8988T (cell line): Measurements from ENCODE around the gene TEAD2.
"Not testable (repeated sequence)": the region's sequence is repeated elsewhere in the genome, so short reads cannot be mapped to it uniquely, and the experiment has no call there.

Experiments used
- DNase-seq: peaks from one replicate; pipeline ENCODE4 v3.0.0; 2011

TEAD2 gene

DNA sequence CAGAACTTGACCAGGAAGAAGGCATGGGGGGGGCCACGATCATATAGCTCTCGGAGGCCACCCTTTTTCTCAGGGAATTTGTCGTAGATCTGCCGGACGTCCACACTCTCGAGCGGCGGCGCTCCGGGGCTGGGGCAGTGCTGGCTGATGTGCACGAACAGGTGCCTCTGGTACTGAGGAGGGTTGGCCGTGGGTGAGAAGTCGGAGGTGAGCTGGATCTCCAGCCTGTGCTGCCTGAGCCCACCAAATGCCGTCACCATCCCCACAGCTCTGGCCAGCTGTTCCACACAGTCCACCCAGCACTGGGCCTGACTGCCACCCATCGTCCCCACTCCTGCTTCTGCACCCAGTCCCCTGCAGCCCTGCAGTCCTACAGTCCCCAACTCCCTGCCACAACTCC is 15.0 kb downstream of the TEAD2 start:
- DNase-seq: no peak

DNA sequence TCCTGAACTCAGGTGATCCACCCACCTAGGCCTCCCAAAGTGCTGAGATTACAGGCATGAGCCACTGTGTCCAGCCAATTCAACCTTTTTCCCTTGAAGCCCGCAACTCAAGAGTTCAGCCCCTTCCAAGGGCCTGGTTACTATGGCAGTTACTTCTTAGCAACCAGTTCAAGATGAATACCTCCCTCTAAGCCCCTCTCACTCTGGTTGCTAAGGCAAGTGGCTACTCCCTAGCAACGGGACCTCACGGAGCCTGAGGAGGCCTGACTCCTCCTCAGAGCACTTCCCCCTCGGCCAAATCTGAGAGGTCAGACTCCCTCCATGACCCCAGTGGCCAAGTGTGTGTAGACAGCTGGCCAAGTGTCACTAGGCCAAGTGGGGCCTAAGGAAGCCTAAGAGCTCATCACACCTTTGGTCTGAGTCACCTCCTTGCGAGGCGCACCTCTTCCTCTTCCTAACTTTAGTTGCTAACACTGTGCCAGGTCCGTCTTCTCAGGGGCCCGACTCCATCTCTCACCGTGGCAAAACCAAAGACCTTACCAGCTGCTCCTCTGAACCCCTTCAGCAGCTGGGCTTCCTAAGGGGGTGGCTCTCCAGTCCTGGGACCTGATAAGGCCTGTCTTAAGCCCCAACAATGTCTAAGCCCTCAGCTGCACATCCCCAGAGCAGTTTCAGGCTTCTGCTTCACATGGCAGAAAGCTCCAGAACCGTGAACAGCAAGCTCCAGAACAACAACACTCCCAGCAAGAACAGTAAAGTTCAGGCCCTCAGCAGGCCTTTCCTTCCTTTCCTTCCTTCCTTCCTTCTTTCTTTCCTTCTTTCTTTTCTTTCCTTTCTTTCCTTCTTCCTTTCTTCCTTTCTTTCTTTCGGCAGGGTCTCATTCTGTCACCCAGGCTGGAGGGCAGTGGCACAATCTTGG is 17.5 kb downstream of the TEAD2 start:
- no peak for DNase-seq

DNA sequence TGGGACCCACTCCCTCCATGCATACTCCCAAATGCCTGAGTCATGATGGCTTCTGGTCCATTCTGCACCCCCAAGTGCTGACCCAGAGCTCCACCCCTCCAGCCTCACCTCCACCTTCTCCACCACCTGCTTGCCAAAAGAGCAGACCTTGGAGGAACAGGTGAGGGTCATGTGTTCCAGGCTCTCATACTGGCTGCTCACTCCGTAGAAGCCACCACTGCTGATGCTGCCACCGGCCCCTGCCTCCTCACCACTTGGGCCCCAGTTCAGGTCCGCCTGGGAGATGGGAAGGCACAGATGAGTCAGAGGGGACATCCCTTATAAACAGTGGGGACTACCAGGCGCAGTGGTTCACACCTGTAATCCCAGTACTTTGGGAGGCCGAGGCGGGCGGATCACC is 19.1 kb downstream of the TEAD2 start:
- no peak for DNase-seq

DNA sequence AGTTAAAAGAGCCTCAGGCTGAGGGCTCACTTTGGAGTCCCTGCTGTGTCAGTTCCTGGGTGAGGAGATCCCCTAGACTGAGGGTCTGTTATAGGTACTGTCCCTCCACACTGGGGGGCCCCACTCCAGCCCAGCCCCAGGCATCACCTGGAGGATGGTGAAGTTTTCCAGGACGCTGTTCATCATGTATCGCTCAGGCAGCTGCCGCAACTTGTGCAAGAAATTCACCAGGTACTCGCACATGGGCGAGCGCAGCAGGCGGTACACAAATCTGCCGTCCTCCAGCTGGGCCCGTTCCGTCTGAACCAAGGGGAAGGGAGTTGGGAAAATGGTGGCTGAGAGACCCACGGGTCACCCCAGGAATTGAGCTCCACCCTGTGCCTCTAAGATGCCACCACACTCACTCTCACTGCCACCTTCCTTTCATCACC is 19.9 kb downstream of the TEAD2 start:
- DNase-seq: no peak

DNA sequence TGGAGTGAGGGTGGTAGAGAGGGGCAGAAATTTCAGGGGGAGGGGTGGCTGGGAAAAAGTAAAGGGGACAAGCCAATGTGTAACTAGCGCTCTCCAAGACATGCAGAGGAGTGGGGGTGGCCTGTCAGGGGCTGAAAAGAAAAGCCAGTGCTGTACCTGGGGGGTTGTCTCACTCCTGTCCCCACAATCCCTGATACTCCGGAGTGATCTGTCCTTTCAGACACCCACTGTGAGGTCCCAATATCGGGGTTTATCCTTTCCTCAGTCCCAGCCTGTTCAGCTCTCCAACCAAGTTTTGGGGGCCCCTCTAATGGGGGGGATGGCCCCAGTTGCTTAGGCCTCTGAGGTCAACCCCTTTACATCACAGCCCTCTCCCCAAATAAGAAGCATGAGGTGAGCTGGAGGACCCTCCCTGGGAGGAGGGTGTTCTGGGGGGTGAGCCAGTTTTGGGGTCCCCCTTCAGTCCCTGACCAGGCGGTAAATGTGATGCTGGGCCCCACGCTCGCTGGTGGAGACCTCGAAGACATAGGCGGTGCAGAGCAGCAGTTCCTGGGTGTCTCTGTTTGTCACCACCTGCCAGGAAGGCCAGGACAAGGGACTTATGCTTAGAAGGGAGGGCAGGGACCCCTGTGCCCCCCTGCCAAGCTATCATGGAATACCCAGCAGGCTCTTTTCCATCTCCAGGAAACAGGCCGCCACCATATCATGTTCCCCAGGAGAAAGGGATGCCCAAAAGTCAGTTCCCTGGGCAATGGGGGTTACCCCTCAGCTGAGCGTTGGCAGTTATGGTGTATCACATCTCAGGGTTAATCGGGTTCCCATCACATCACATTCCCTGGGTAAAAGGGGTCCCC is 21.1 kb downstream of the TEAD2 start:
- no peak for DNase-seq

DNA sequence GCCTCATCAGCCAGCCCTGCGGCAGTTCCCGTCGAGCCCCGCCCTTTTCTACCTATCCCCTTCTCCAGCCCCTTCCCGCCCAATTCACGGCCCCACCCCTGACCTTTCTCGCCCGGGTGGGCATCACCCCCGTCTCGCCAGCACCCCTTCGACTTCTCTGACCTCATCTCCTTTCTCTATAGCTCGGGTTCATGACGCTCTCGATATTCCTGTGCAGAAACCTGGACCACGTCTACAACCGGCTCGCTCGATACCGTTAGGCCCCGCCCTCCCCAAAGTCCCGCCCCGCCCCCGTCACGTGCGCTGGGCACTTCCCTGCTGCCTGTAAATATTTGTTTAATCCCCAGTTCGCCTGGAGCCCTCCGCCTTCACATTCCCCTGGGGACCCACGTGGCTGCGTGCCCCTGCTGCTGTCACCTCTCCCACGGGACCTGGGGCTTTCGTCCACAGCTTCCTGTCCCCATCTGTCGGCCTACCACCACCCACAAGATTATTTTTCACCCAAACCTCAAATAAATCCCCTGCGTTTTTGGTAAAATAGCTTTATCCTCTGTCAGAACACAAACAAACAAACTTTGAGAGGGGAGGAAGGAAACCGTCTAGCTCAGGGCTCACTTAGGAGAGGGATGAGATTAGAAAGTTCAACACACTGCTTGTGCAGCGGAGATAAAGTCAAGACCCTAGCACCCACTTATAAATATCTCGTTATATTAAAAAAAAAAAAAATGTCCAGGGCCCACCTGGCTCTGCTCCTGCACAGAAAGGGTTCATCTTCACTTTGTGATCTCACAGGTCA is 21.9 kb downstream of the TEAD2 start:
- no peak for DNase-seq

DNA sequence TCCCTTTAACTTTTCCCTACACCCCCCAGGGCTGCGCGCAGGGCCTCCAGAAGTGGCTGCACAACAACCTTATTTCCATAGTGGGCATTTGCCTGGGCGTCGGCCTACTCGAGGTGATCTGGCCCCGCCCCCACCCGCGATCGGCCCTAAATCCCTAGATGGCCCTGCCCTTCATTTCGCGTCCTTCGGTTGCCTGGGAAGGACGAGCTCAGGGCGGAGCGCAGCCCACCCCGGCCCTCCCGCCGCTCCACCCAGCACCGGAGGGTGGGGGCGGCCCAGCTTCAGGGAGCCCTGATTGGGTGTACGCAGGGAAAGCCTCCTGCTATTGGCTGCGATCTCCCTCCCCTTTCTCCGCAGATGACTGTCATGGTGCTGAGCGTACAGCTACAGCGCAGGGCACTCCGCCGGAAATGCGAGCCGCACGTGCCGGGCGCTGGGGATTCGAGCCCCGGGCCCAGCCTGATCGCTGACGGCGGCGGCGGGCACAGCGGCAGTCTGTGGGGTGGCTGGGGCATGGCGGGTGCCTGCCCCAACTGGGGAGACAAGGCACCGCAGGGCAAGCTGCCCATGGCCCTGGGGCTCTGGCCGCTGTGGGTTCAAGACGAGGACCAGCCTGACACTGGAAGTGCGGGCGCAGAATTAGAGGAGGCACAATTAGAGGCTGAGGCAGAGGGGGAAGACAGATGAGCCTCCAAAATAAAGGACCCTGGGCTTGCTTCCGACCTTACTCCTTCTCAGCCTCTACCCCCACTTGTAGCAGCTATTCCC is 22.7 kb downstream of the TEAD2 start:
- no peak for DNase-seq

DNA sequence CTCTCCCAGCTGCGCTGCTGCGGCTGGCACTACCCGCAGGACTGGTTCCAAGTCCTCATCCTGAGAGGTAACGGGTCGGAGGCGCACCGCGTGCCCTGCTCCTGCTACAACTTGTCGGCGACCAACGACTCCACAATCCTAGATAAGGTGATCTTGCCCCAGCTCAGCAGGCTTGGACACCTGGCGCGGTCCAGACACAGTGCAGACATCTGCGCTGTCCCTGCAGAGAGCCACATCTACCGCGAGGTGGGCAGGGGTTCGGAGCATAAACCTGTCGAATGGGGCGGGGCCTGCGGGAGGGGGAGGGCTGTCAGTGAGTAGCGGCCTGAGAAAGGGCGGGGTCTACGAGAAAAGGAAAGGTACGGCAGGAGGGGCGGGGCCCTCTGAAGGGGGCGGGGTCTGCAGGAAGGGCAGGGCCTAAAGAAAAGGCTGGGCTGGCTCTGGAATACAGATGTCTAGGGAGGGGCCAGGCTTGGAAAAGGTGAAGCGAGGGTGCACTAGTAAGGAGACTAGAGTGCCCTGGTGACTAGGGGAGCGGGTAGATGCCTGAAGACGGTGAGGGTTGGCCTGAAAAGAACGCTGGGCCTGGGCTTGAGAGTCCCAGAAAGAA is 23.4 kb downstream of the TEAD2 start:
- no peak for DNase-seq

DNA sequence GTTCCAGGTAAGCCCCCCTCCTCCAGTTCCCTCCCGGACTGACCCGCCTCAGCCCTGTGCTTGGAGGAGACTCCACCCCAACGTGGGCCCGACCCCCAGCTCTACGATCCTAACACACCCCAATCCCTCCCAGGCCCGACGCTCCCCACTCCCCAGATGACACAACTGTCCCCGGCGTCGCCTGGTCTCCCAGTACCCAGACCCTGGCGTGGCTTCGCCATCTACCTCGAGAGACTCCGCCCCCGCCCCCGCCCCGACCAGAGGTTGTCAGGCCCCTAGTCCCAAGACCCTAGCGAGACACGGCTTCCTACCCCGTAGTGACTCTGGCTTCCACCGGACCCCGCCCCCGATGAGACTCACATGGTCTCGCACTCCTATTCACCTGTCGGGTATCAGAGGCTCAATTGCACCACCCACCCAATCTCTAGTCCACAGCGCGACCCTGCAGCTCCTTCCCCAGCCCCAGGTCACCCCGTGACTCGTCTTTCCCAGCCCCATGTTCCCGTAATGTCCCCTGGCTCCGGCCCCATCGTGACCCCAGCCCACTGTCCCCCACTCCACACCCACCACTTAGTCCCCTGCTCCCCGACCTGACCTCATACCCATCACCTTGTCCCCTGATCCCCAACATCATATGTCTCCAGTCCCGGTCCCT is 24.1 kb downstream of the TEAD2 start:
- no peak for DNase-seq

DNA sequence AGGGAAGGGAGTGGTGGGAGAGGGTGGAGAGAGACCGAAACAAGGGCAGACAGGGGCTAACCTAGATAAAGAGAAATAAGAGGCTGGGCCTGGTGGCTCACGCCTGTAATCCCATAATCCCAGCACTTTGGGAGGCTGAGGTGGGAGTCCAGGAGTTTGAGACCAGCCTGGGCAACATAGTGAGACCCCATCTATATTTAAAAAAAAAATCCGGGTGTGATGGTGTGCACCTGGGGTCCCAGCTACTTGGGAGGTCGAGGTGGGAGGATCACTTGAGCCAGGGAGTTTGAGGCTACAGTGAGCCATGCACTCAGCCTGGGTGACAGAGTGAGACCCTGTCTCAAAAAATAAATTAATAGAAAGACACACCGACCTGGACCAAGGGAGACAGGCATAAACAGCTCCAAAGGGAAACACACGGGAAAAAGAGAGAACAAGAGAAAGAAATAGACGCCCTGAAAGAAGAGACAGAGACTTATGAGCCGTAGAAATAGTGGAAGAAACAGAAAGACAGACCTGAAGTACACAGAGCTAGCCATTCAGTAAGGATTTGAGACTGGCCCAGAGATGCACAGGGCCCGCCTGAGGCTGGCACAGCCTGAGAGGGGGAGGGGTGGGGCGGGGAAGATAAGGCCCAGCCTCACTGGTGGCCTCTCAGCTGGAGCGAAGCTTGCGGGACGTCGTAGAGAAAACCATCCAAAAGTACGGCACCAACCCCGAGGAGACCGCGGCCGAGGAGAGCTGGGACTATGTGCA is 24.8 kb downstream of the TEAD2 start:
- DNase-seq: no peak

DNA sequence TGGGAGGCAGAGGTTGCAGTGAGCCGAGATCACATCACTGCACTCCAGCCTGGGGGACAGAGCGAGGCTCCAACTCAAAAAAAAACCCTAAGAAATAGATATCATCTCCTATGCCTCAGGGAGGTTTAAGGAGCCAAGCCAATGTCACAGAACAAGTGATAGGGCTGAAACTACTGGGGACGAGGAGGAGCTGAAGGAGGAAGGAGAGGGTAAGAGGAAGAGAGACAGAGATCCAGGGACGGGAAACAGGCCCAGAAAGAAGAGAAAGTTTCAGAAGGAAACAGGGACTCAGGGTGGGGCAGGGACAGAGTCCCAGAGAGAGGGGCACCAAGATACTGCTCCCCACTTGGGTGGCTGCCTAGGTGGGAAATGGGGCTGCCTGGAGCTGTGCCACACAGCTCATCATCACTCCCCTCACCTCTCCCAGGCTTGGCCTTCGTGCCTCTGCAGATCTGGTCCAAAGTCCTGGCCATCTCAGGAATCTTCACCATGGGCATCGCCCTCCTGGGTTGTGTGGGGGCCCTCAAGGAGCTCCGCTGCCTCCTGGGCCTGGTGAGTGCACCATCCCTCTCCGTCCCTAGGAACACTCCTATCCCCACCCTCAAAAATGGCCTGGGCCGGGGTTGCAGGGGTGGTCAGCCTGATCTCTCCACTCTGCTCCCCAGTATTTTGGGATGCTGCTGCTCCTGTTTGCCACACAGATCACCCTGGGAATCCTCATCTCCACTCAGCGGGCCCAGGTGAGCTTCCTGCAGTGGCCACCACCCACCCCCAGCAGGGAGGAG is 25.5 kb downstream of the TEAD2 start:
- DNase-seq: no peak

DNA sequence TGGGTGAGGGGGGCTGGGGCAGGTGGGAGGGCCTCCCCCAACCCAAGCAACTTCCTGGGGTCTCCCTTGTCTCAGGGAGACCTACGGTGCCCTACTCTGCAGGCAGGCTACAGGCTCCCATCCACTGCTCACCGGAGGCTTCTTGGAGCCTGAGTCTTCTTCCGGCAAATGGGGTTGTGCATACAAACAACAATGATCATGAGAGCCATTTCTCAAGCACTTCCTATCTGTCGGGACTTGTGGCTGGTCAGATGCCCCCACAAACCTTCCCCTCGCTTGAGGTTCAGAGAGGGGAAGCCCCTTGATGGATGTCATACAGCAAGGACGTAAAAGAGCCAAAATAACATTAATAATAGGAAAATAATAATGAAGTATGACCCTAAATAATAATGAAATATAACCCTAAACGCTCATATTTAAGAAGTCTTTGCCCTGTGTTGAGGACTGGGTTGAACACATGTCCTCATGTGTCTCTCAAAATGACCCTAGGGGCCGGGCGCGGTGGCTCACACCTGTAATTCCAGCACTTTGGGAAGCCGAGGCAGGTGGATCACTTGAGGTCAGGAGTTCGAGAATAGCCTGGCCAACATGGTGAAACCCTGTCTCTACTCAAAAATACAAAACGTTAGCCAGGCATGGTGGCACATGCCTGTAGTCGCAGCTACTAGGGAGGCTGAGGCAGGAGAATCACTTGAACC is 26.3 kb downstream of the TEAD2 start:
- DNase-seq: no peak

DNA sequence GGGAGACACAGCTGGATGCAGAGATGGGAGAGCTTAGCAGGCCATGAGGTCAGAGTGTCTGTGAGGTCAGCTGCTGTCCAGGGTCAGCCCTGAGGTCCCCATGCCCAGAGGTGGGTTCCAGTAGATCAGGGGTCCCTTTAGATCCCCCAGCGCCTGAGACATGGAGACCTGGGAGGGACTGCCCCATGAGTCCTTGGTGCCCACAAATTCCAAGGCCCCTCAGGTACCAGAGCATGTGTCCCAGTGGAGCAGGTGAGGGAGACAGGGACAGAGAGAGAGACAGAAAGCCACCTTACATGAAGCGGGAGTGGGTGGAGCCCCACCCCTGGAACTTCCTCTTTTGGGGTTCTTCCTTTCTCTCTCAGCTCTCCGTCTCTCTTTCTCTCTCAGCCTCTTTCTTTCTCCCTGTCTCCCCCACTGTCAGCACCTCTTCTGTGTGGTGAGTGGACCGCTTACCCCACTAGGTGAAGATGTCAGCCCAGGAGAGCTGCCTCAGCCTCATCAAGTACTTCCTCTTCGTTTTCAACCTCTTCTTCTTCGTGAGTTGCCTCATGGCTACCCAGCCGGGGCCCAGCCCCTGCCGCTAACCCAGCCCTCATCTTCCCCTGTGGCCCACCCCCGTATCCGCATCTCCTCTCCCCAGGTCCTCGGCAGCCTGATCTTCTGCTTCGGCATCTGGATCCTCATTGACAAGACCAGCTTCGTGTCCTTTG is 27.0 kb downstream of the TEAD2 start, which contains the start of gene CD37:
Gene CD37, plus strand, starts transcription at position 336 of the 713 bp plus-strand sequence. Its CDS starts 135 bp downstream, at position 471.
- no peak for DNase-seq

DNA sequence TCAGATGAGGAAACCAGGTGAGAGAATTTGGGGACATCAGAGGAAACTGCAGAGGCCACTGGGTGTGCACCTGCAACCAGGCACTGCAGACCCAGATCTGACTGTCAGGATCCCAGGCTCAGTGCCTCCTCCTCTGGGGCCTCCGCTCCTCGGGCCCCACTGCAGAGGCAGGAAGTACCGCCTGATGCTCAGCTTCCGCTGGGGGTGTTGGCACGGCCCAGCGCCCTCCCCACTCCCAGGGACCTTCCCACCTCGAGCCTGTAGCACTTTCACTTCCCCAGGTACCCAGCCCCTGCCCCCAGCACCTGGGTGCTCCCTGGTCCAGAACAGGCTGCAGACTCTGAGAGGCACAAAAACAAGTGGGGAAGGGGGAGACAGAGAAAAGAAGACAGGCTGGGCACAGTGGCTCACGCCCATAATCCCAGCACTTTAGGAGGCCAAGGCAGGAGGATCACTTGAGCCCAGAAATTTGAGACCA is 28.4 kb downstream of the TEAD2 start:
- no peak for DNase-seq

DNA sequence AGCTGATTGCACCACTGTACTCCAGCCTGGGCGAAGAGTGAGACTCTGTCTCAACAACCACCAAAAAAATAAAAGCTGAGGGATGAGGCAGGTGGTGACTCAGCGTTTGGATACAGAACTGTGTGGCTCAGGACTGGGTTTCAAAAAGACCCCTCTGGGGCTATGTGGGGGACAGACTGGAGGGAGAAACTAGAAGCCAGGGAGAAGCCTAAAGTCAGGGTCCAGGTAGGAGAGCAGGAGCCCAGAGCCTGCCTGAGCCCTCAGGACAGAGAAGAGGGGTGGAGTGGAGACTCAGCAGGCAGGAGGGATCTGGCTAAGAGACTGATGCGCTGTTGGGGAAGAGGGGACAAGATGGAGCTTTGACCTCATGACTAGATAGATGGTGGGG is 28.8 kb downstream of the TEAD2 start:
- DNase-seq: no peak

DNA sequence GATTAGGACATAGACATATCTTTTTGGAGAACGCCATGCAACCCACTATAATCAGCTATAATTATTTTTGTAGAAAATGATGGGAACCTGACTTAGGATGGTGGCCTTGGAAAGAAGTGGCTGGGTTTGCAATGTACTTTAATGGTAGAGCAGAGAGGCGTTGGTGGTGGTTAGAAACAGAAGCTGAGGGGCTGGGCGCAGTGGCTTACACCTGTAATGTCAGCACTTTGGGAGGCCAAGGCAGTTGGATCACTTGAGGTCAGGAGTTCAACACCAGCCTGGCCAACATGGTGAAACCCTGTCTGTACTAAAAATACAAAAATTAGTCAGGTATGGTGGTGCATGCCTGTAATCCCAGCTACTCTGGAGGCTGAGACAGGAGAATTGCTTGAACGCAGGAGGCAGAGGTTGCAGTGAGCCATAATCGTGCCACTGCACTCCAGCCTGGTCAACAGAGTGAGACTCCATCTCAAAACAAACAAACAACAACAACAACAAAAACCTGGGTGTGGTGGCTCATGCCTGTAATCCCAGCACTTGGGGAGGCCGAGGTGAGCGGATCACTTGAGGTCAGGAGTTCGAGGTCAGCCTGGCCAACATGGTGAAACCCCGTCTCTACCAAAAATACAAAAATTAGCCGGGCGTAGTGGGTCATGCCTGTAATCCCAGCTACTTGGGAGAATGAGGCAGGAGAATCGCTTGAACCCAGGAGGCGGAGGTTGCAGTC is 29.4 kb downstream of the TEAD2 start:
- DNase-seq: not testable (repeated sequence)

DNA sequence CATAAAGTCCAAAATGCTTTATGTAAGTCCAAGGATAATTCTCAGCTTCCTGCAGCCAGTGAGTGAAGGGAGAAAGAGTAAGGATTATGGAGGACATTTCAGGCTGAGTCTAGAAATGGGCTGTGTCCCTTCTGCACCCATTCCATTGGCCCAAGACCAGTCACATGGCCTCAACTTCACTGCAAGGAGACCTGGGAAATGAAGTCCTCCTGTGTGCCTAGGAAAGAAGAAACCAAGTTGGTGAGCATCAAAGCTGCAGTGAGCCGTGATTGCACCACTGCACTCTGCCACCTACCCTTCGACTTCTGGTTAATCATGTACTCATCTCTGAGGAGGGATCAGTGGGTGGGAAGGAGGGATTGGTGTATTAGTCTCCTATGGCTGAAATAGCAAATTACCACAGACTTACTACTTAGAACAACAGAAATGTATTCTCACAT is 30.6 kb downstream of the TEAD2 start:
- no peak for DNase-seq
